Hematopoietic multipotent progenitor cell treated with erythropoietin and hydrocortisone succinate and interleukin-3 and kit ligand, for 4 days (in vitro differentiated cells): Measurements from ENCODE around the gene AMPD3.

ENCODE experiments used
- DNase-seq: peaks from one replicate; pipeline ENCODE4 v3.0.0-alpha.2; 2015

The AMPD3 gene

GRCh38 chr11:10505278-10506007 lies 50.4 kb downstream of the AMPD3 start:
- no peak for DNase-seq

DNA sequence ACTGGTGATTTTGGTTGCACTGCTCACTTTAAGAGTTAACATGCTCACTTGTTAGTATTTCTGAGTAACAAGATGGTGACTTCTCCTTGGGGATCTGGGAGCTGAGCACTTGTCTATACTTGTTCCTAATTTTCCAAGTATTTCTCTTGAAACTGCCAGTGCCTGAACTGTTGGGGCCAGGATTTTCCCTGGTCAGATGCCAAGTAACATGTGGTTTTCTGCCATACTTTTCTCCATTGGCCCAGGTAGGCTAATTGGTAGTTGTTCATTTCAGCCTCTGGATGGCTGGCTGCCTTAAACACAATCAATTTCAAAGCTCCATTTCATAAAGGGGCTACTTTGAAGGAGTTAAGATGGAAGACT lies 50.9 kb downstream of the AMPD3 start:
- DNase-seq: no peak

DNA sequence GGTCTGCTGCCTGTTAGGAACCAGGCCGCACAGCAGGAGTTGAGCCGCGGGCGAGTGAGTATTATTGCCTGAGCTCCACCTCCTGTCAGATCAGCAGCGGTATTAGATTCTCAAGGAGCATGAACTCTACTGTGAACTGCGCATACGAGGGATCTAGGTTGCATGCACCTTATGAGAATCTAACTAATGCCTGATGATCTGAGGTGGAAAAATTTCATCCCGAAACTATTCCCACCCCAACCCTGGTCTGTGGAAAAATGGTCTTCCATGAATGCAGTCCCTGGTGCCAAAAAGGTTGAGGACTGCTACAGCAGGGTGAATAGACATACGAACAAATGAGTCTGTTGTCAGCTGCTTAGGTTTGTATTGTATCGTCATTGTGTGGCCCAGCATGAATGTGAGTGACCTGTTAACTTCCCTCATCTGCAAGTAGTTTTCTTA lies 56.1 kb downstream of the AMPD3 start:
- DNase-seq: no peak

DNA sequence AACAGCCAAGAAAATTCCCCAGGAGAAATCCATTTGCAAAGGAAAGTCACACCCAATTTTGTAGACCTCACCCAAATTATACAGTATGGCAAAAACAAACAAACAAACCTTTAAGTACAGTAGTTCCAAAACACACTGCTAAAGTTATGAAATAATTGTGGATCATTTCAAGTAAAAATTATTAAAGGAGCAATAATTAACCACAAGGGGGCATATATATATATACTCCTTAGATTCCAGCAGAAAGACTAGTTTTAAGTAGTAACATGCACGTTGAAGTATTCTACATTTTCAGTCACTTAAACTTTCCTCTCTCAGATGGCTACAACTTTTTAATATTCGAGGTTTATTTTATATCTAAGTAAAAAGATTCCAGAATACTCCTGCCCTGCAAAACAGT lies 59.1 kb downstream of the AMPD3 start:
- peak; percentile 71 for DNase-seq

DNA sequence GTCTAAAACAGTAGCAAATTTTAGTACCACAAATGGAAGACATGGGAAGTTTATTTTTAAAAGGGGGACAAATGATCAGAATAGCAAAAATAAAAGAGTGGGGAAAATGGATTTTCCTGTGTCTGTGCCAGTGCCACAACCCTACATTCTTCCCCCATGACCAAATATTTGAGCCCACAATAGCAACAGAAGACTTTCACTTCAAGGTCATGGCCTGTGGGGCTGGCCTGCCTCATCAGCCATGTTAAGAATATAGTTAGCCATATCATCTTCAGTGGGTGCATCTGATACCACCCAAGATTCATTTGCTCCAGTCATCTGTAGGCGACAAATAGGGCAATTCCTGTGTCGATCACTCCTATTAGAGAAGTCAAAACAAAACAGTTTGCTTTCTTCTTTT lies 59.6 kb downstream of the AMPD3 start:
- DNase-seq: no peak

GRCh38 chr11:10515418-10515817 lies 60.4 kb downstream of the AMPD3 start:
- no peak for DNase-seq

GRCh38 chr11:10518123-10518522 lies 63.1 kb downstream of the AMPD3 start:
- no peak for DNase-seq

- DNase-seq: no peak
Measured at GRCh38 chr11:10518891-10519290, 63.8 kb downstream of the AMPD3 start.

DNA sequence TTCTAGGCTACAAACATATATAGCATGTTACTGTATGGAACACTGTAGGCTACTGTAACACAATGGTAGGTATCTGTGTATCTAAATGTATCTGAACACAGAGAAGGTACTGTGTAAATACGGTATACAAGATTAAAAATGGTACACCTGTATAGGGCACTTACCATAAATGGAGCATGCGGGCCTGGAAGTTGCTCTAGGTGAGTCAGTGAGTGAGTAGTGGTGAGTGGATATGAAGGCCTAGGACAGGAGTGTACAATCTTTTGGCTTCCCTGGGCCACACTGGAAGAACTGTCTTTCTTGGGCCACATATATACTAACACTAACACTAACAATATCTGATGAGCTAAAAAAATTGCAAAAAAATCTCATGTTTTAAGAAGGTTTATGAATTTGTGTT lies 64.6 kb downstream of the AMPD3 start:
- DNase-seq: no peak

GRCh38 chr11:10520562-10520961 lies 65.5 kb downstream of the AMPD3 start:
- no peak for DNase-seq

GRCh38 chr11:10522276-10522675 lies 67.2 kb downstream of the AMPD3 start:
- no peak for DNase-seq

DNA sequence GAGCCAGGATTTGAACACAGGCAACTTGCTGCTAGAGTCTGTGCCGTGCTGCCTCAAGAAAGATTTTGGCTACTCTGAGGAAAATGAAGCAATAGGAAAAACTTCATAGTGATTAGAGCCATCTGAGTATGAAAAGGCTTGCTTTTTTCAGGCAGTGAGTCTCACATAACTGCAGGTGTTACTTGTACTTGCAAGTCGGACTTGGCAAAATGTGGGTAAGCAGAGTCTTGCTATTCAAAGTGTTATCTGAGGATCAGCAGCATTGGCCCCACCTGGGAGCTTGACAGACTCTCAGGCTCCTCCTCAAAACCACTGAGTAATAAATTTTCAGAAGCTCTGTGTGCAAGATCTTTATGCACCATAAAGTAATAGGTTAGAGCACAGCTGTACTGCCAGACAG lies 67.9 kb downstream of the AMPD3 start:
- DNase-seq: no peak

GRCh38 chr11:10524471-10524870 lies 69.4 kb downstream of the AMPD3 start:
- no peak for DNase-seq

DNA sequence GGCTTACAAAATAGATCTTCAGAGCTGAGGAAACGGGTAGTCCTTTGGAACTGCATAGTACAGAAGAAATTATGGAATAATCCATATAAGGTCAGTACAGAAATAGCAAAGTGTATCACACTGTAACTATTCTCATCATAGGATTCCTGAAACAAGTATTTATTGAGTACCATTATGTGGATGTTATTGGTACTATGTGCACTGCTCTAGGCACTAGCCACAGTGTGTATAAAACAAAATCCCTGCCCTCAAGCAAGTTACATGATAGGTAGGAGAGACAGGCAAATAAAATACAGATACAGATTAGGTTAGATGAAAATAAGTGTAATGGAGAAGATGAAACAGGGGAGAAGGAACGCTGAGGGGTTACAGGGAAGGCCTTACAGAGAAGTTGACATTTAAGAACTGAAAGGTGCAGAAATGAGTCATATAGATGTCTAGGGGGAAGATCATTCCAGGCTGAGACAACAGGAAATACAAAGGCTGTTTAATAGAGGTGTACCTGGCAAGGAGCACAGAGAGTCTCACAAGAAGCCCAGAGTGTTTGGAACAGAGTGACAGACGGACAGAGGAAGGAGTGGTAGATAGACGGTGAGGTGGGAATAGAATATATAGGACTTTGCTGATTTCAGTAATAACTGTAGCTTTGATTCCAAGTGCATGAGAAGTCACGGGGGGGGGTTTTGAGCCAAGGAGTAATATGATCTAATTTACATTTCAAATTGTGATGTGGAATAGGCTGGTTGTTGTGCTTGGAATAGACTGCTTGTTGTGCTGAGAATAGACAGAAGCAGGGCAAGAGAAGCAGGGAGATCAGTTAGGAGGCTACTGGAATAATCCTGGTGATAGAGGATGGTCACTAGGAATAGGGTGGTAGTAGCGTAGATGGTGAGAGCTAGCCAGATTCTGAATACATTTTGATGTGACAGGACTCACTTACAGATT lies 72.2 kb downstream of the AMPD3 start:
- no peak for DNase-seq

DNA sequence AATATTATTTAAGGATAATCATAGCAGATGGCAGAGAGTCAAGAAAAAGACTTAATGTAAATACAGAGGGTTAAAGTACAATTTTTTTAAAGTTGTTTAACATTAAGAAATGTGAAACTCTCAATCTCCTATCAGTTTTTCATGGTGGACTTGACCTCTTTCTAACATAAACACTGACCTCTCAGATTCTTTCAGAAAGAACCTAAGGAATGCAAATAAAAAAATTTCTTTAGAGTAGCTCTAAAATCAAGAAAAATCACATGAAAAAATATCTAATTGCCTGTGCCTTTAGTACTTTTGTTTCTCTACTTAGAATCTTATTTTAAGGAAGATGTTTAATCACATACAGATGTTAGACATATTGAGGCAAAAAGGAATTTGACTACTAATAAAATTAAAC lies 73.1 kb downstream of the AMPD3 start:
- no peak for DNase-seq

GRCh38 chr11:10529279-10529678 lies 74.2 kb downstream of the AMPD3 start:
- DNase-seq: no peak

- peak; percentile 19 for DNase-seq
Measured at GRCh38 chr11:10532526-10532925, 77.5 kb downstream of the AMPD3 start.

GRCh38 chr11:10533323-10533722 lies 78.3 kb downstream of the AMPD3 start:
- no peak for DNase-seq

GRCh38 chr11:10534316-10534715 lies 79.3 kb downstream of the AMPD3 start:
- DNase-seq: peak; percentile 31

GRCh38 chr11:10537600-10537999 lies 82.5 kb downstream of the AMPD3 start:
- DNase-seq: peak; percentile 56

DNA sequence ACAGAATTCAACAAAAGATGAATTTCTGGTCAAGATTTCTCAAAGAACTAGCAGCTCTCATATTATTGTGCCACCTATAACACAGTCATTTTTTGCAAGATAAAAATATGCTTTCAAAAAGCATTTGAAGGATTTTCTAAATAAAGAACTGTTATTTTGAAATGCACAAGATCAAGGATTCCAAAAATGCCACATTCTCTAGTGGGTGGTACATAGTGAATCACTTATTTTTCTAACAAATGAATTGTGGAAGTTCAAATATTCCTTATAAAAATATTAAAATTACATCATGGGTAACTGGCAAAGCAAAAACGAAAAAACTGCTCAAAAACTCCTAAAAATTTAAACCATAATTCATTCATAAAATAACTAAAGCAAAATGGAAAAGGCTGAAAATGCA lies 83.9 kb downstream of the AMPD3 start:
- no peak for DNase-seq

DNA sequence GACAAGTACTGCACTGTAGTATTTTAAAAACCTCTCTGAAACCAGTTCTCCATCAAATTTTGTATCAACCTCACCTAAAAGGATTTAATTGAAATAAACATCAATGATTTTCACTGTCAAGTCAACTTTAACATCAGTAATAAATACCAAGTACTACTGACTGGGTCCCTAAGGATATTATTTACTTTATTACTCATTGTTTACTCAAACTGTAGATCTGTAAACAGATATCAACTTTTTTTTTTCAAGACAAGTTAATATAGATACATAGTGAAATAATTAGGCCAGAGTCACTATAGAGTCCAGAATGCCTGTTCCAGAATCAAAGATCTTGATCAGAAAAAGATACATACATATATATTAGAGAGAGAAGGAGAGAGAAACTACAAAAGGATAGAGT lies 84.3 kb downstream of the AMPD3 start:
- DNase-seq: no peak

- no peak for DNase-seq
Measured at GRCh38 chr11:10540546-10540914, 85.5 kb downstream of the AMPD3 start.

DNA sequence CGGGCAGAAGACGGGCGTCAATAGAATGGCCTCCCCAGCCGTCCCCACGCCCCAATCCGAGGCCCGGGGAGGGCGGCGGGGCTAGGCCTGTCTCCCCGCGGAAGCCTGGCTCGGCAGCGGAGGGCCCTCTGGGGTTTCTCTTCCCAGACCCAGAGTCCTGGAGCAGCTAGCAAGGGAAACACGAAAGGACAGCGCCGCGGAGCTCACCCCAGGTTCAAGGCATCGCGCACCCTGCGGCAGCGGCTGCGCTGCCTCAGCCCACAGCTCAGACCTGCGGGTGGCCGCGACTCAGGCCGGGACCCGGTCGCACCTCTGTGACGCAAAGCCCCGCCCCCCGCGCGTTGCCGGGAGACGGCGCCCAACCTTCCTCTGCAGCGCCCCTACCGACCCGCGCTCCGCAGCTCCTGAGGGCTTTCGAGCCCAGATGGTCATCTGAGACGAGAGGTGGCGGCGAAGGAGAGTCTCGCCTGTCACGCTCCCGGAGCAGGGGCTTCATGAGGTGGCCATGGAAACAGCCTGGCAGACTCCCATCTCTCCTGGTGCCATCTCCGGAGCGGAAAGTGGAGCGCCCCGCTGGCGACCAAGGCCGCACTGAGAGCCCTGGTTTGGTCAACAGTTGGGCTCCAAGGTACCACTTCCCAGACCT lies 86.0 kb downstream of the AMPD3 start, which contains the start of gene RNF141:
TSS of gene RNF141 (minus strand) at position 273 of the 646 bp plus-strand sequence. CDS start 7,029 bp downstream, outside the sequence.
- peak; percentile 97 for DNase-seq
